Breast epithelium (tissue), 4 donors: ENCODE results near the gene KCNA1. TPM values are rescaled to one million over a fixed set of nuclear protein-coding genes. Genes with fewer than 3 reads are reported as not detected.
"Not testable (repeated sequence)": the region's sequence is repeated elsewhere in the genome, so short reads cannot be mapped to it uniquely, and the experiment has no call there.

Source experiments
- DNase-seq, 2 donors: peaks; one replicate each; pipeline ENCODE4 v3.0.0-alpha.2; 2019; ENCODE audit warnings: low spot score in 2 of 2
- H3K27ac ChIP-seq, 2 donors: fragments of 200-600 bp; sonication (generic) in 1 of 2; one replicate each; pipeline ENCODE4 v1.5.1; 2016 to 2019; ENCODE audit warnings: mild to moderate bottlenecking in 1 of 2
- H3K27me3 ChIP-seq, 2 donors: fragments of 200-600 bp; sonication (generic) in 1 of 2; one replicate each; pipeline versions ENCODE4 v1.5.1 to v1.6.0; 2017 to 2019; ENCODE audit warnings: control low read depth in 1 of 2, mild to moderate bottlenecking in 1 of 2
- H3K36me3 ChIP-seq: fragments of 200-600 bp; one replicate; pipeline ENCODE4 v1.5.1; 2019
- H3K4me1 ChIP-seq, 2 donors: fragments of 200-600 bp; sonication (generic); one replicate each; pipeline ENCODE4 v1.5.1; 2016 to 2019; ENCODE audit warnings: control low read depth in 1 of 2
- H3K4me3 ChIP-seq, 3 donors: fragments of 200-600 bp; sonication (generic); 1 replicate in 2 of 3; 2 replicates in 1 of 3; pipeline ENCODE4 v1.5.1; 2016 to 2019; ENCODE audit warnings: mild to moderate bottlenecking in 3 of 3, moderate library complexity in 2 of 3
- H3K9me3 ChIP-seq, 2 donors: fragments of 200-600 bp; sonication (generic) in 1 of 2; one replicate each; pipeline ENCODE4 v1.5.1; 2016 to 2019; ENCODE audit warnings: control low read depth in 1 of 2
- CTCF ChIP-seq, 3 donors: fragments of 450-650 bp; IDR thresholded peaks; one replicate each; pipeline ENCODE4 v1.5.1; 2016 to 2017; ENCODE audit warnings: antibody characterized with exemption in 3 of 3, mild to moderate bottlenecking in 3 of 3, moderate library complexity in 3 of 3
- POLR2A ChIP-seq: fragments of 450-650 bp; IDR thresholded peaks from one replicate; pipeline ENCODE4 v1.6.1; 2016; ENCODE audit warnings: antibody characterized with exemption, mild to moderate bottlenecking, moderate library complexity
- POLR2AphosphoS5 ChIP-seq, 3 donors: sonication (generic); formaldehyde crosslinking; IDR thresholded peaks; one replicate each; pipeline ENCODE4 v1.6.1; 2017; ENCODE audit warnings: antibody characterized with exemption in 3 of 3
- intact Hi-C: fragments of 100-400 bp; cut with DNase I; formaldehyde crosslinking; loops from one replicate; pipeline ENCODE4 v1.15.1; 2023; ENCODE audit warnings: low total_unique reads
- total RNA-seq, 3 donors: library from RNA; depleted of rRNA; stranded (reverse); fragments of >200 nt; gene quantifications; one replicate each; pipeline ENCODE4 v1.1.0, GENCODE V29; 2016

Gene KCNA1
- total RNA-seq, 3 donors from 2014 or later = 0.48 to 1.3 (median 1.3) TPM

- TF ChIP-seq POLR2A (no peak), POLR2AphosphoS5 (IDR thresholded peaks at IDR 0.05) (no peak), CTCF (IDR thresholded peaks at IDR 0.05) (no peak)
- Histone ChIP-seq H3K9me3 (peaks cover 4 to 7% of the 10 kb centered on the region in 2 donors), H3K4me1 (no peaks in the 10 kb centered on the region), H3K27me3 (no peaks in the 10 kb centered on the region), H3K4me3 (no peak overlapping the region), H3K36me3 (no peaks in the 10 kb centered on the region), H3K27ac (no peak overlapping the region)
- DNase-seq = no peak
- intact Hi-C loops = no loop called here
Measured at GRCh38 chr12:4874671-4875070, 35.0 kb upstream of the KCNA1 start.

DNA sequence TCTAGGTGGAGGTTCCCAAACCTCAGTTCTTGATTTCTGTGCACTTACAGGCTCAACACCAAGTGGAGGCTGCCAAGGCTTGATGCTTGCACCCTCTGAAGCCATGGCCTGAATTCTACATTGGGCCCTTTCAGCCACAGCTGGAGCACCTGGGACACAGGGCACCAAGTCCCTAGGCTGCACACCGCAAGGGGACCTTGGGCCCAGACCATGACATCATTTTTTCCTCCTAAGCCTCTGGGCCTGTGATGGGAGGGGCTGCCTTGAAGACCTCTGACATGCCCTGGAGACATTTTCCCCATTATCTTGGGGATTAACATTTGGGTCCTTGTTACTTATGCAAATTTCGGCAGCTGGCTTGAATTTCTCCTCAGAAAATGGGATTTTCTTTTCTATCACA lies 30.2 kb upstream of the KCNA1 start:
- H3K27ac ChIP-seq, H3K4me1 ChIP-seq, intact Hi-C loops, H3K4me3 ChIP-seq, H3K27me3 ChIP-seq, DNase-seq, H3K9me3 ChIP-seq, H3K36me3 ChIP-seq: not testable (repeated sequence)

DNA sequence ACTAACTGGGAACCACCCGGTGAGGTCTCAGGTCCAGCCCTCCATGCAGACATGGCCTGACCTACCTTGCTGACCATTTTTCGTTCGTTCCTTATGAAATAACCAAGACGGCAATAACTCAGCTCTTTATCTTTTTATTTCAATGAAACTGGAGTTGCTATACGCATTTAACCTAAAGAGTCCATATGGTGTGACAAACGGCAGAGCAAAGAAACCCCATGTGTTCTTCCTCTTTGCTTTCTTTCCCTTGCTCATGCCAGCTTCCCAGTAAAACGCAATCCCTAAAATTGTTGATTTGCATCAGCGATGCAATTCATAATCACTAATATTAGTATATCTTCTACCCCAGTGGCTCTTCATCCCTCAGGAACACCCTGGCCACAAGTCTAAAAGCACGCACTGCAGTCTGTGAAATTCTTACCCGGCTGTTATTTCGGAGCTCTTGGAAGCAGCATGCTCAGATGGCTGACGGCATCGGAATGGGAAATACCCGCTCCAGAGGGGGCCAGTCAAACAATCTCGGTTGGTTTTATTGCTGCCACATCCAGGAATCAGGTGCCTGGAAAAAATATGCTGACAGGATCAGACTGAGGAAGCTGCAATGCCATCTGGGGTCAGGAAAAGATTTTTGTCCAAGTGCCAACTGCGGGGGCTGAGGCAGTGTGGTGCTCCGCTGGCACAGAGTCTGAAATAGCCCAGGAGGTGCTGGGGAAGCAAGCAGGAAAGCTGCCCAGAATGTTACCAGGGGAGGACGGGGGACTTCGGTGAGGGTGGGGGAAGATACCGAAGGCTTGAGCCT lies 28.2 kb upstream of the KCNA1 start:
- DNase-seq = peak in 1 of 2 donors; percentile 56
- Histone ChIP-seq H3K27ac (no peak overlapping the region), H3K4me1 (no peaks in the 10 kb centered on the region), H3K9me3 (peaks cover 4 to 7% of the 10 kb centered on the region in 2 donors), H3K4me3 (no peak overlapping the region), H3K36me3 (no peaks in the 10 kb centered on the region), H3K27me3 (no peaks in the 10 kb centered on the region)
- TF ChIP-seq CTCF (IDR thresholded peaks at IDR 0.05) = no peak
- TF ChIP-seq POLR2AphosphoS5 (IDR thresholded peaks at IDR 0.05) = no peak
- intact Hi-C loops = no loop called here

DNA sequence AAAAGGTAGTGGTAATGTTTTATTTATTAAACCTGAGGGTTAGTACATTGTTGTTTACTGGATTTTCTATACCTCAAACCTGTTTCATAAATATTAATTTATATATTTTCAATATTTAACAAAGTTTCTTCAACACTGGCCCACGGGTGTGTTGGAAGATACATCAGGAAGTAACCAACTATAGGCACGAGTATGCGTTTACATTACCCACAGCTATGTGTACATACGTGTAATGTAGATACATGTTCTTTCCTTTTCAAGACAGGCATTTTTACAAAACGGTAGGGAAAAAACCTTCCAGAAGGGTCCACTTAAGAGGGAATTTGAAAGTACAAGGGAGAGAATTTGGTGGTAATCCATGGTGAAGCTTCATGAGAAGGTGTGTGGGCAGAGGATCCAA lies 17.8 kb upstream of the KCNA1 start:
- DNase-seq = no peak

DNA sequence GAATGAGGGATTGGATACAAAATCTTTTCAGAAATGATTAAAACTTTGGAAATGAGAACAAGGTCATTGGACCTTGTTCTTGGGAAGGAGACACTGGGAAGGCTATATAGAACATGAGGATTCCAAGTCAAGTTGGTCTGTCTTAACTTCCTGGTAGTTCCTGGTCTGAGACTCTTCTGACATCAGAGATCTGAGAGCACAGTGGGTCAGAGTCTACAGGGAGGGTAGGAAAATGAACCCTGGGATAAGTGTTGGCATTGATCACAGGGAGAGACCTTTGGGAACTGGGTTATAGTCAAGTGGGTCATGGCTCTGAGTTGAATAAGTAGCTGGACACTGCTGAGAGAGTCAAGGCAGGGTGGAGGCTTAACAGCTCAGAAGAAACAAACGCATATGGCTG lies 17.3 kb upstream of the KCNA1 start:
- intact Hi-C loops = no loop called here
- Histone ChIP-seq H3K4me1 (no peaks in the 10 kb centered on the region), H3K9me3 (no peaks in the 10 kb centered on the region), H3K36me3 (no peaks in the 10 kb centered on the region), H3K4me3 (no peak overlapping the region), H3K27me3 (peaks cover 0 to 14% of the 10 kb centered on the region in 2 donors), H3K27ac (no peak overlapping the region)
- TF ChIP-seq POLR2A (no peak), CTCF (IDR thresholded peaks at IDR 0.05) (no peak), POLR2AphosphoS5 (IDR thresholded peaks at IDR 0.05) (no peak)
- DNase-seq = no peak

More for the DNA sequence above, 17.8 kb upstream of the KCNA1 start:
- no peaks in the 10 kb centered on the region for H3K9me3 ChIP-seq
- no peak for TF ChIP-seq POLR2A
- TF ChIP-seq CTCF (IDR thresholded peaks at IDR 0.05) = no peak
- TF ChIP-seq POLR2AphosphoS5 (IDR thresholded peaks at IDR 0.05) = no peak
- H3K4me1 ChIP-seq = no peaks in the 10 kb centered on the region
- H3K36me3 ChIP-seq = no peaks in the 10 kb centered on the region
- no peak overlapping the region for H3K4me3 ChIP-seq
- intact Hi-C loops = no loop called here
- H3K27ac ChIP-seq = no peak overlapping the region
- peaks cover 0 to 14% of the 10 kb centered on the region in 2 donors for H3K27me3 ChIP-seq
